Occipital lobe (tissue), 2 donors: ENCODE measurements around the gene HACD4. TPM values are rescaled to one million over a fixed set of nuclear protein-coding genes. Genes with fewer than 3 reads are reported as not detected.
"Not testable (repeated sequence)": the region's sequence is repeated elsewhere in the genome, so short reads cannot be mapped to it uniquely, and the experiment has no call there.

ENCODE experiments used
- DNase-seq: peaks from one replicate; lab custom pipeline; 2025; lab: John Stamatoyannopoulos, UW
- total RNA-seq: library from RNA; depleted of rRNA; stranded (reverse); fragments of >200 nt; gene quantifications from one replicate; pipeline ENCODE4 v1.2.3, GENCODE V29; 2014

The HACD4 gene
- total RNA-seq, 1 donor from 2014 or later = 0.94 TPM

DNA sequence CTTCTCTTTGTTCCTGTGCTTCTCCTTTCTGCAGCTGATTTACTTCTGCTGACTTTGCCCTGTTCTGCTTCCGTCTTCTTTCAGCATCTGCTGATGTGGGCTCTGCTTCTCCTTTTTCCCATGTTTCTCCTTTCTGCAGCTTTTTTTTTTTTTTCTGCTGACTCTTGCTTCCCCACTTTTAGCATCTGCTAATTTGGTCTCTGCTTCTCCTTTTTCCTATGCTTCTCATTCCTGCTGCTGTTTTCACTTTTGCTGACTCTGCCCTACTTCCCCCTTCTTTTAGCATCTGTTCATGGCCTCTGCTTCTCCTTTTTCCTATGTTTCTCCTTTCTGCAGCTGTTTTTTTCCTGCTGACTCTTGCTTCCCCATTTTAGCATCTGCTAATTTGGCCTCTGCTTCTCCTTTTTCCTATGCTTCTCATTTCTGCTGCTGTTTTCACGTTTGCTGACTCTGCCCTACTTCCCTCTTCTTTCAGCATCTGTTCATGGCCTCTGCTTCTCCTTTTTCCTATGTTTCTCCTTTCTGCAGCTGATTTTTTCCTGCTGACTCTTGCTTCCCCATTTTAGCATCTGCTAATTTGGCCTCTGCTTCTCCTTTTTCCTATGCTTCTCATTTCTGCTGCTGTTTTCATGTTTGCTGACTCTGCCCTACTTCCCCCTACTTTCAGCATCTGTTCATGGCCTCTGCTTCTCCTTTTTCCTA lies 58.0 kb downstream of the HACD4 start:
- DNase-seq = not testable (repeated sequence)

DNA sequence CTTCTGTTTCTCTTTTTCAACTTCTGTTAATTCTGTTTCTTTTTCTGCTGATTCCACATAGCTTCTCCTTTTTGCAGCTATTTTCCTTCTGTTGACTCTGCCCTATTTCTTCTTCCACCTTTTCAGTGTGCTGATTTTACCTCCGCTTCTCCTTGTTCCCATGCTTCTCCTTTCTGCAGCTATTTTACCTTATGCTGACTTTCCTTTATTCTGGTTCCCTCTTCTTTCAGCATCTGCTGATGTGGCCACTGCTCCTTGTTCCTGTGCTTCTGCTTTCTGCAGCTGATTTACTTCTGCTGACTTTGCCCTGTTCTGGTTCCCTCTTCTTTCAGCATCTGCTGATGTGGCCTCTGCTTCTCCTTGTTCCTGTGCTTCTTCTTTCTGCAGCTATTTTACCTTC lies 58.8 kb downstream of the HACD4 start:
- DNase-seq = no peak

DNA sequence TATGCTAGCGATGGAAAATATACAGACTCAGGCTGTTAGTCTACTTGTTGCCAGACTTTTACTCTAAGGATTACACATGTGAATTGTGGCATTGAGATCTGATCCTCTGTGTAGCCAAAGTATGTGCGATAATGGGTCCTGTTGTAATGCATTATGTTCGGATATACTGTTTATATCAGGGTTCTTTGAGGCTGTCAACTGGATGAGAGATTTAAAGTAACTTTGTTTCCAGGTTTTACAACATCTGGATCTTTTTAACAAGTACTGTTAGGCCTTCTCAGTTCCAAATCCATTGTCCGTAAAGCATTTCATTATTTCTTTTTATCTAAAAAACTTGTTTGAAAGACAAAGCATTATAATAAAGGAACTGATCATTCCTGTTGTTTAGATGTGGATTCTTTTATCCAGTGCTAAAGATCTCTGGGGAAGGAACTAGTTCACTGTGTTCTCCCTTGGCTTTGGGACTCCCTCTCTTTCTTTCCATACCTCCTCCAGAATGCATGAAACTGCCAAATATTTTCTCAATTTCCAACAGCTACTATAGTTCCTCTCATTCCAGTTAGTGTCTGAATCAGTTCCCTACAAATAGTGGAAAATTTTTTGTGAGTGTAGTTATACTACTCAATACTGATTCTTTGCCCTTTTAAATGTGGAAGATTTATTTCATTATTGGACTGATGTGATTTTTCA lies 68.8 kb downstream of the HACD4 start:
- DNase-seq = no peak

DNA sequence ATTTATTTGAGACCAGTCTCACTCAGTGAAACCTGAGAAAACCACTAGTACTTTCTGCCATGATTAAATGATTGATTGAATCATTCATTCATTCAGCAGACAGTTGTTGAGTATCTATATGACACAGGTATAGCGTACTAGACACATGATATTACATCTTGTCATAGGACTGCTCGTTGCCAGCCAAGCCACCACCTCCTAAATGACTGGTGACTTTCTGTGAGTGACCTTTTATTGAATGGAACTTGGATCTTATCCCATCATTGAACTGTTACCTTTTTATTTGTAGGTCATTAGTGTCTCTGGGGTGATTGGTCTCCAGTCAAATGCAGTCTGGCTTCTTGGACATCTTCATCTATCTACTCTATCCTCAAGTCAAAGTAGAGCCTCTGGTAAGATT lies 80.7 kb downstream of the HACD4 start:
- no peak for DNase-seq

Other genes starting within 250 kb of the HACD4 start
- gene IFNB1, start 46.3 kb upstream of the HACD4 start, total RNA-seq = not detected
- not detected for gene IFNW1, start 110.2 kb upstream of the HACD4 start, total RNA-seq
- not detected for gene IFNA21, start 135.0 kb upstream of the HACD4 start, total RNA-seq
- gene IFNA4, start 155.9 kb upstream of the HACD4 start, total RNA-seq = not detected
- gene IFNA7, start 170.6 kb upstream of the HACD4 start, total RNA-seq = not detected
- not detected for gene IFNA10, start 175.5 kb upstream of the HACD4 start, total RNA-seq
- gene IFNA16, start 185.7 kb upstream of the HACD4 start, total RNA-seq = not detected
- not detected for gene IFNA17, start 196.6 kb upstream of the HACD4 start, total RNA-seq
- gene IFNA14, start 208.4 kb upstream of the HACD4 start, total RNA-seq = not detected